GM19193 (cell line): Measurements from ENCODE around the gene NFE2L1.

Source experiments
- POLR2A ChIP-seq: IDR thresholded peaks from 4 replicates; pipeline ENCODE4 v1.6.1; 2011; ENCODE audit not compliant: insufficient read depth, insufficient read length; ENCODE audit errors: extremely low read depth

NFE2L1 gene

GRCh38 chr17:48021934-48022333, 26.2 kb upstream of the NFE2L1 start:
- no peak for TF ChIP-seq POLR2A

DNA sequence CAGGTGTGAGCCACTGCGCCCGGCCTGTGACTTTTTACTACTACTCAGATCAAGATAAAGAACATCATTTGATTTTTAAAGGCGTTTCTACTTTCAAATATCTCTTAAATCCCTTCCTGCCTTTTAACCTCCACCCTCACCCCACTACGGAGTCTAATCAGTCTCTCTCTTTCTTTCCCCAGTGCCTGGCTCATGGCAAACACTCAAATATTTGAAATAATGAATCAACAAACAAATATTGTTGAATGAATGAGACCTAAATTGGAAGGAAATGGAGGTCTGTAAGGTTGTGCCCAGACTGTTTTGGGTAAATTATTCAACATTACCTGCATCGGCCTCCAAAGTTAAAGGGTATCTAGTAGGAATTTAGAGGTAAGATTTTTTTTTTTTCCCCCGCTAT, 25.3 kb upstream of the NFE2L1 start:
- no peak for TF ChIP-seq POLR2A

- no peak for TF ChIP-seq POLR2A
Measured at GRCh38 chr17:48023400-48024148, 24.6 kb upstream of the NFE2L1 start.

DNA sequence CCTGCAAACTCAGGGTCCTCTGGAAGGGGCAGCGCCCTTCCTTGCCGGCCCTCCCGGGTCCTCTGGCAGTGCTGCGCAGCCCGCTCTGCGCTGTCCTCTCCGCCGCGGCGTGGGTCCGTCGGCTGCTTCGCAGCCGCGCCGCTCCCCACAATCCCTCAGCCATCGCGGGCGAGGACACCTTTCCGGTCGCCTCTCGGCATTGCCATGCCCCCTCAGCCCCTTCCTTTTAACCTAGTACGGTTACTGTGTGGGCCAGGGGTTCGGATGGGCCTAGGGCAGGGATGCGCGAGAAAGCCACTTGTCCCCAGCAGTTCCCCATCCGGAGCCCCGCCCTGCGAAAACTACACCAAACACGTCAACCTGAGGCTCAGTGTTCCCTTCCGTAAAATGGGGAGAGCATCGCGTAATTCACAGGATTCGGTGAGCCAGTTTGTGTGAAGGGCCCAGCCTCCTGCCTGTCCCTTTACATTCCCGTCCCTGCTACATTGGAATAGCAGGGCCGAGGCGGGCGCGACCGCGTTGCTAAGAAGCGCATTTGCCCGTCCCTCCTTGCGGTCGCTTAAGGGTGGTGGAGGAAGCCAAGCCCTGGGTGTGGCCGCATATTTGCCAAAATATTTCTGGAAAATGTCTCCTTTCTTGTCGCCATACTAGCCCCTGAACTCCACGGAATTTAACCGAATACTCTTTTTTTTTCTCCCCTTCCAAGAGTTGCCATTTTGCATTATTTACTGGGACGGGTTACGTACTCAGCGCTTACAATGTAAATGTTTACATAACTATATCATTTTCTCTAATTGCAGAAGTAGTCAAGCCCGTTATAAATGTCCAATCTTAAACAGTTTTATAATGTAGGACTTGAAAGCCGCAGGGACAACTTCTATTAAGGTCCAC, 23.8 kb upstream of the NFE2L1 start:
- no peak for TF ChIP-seq POLR2A

- no peak for TF ChIP-seq POLR2A
Measured at GRCh38 chr17:48025040-48025903, 22.9 kb upstream of the NFE2L1 start.

GRCh38 chr17:48025904-48026501, 22.2 kb upstream of the NFE2L1 start:
- TF ChIP-seq POLR2A: no peak

GRCh38 chr17:48026502-48027321, 21.4 kb upstream of the NFE2L1 start:
- no peak for TF ChIP-seq POLR2A

- TF ChIP-seq POLR2A: no peak
Measured at GRCh38 chr17:48027322-48027981, 20.7 kb upstream of the NFE2L1 start.

DNA sequence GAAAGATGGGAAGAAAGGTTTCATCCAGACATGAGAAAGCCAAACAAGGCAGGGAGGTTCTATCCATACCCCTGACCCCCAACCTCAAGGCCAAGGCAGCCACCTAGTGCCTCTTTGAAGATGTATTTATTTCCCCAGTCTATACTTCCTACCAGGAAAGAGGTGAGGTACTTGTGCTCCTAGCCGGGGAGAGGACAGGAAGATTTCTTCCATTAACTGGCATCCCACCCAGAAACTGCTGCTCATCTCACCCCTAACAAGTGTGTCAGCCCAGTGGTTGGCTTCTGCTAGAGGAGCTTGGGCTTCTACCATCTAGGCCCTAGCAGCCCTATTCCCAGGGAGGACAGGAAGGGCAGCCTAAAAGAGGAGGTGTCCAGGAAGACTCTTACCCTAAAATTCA, 19.4 kb upstream of the NFE2L1 start:
- no peak for TF ChIP-seq POLR2A

DNA sequence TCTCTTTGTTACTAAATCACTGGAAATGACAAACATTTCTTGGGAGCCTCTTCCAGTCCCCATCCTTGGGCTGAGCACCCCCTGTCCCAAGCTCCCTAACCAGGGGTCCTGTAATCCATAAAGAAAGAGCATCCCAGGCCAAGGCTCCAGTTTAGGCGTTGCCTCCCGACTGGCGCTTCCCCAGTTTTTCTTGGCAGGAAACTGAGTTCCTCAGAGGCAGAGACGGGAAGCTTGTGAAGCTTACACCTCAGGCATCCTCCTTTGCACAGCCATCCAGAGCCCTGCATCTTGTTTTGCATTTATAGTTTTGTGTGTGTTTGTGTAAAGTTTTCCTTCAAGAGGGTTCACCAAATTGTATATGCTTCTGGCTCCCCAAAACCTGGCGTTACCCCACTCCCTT, 17.6 kb upstream of the NFE2L1 start:
- TF ChIP-seq POLR2A: no peak

DNA sequence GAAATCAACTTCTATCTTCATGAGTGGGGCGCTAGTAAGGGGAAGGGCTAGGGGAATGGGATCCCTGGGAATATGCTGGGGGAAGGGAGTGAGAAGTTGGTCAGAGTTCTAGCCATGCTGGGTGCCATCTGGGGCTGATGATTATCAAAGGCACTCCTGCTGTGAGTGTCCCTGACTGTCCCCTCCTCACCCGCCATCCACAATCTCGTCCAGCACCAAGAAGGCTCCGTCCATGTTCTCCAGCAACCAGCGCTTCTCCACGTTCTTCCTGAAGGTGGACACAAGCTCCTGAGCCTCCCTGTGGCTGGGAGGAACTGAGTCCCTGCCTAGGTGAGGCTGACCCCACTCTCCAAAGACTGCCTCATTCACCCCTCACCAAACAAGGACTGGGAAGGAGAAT, 16.2 kb upstream of the NFE2L1 start:
- no peak for TF ChIP-seq POLR2A

DNA sequence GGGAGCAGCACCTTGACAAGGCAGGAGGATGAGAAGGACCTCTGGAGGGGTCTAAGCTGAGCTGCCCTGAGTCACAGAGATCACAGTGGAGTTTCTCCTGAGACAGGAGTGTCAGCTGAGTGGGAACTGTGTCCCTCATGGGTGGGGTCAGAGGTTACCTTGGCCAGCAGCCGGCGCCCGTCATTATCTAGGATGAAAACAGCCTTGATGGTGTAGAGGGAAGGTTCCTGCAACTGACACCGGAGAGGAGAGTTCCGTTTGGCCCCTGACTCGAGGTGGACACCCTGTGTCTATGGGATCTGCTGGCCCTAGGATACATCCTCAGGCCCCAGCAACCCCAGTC, 11.5 kb upstream of the NFE2L1 start:
- TF ChIP-seq POLR2A: no peak

- no peak for TF ChIP-seq POLR2A
Measured at GRCh38 chr17:48037036-48037837, 10.9 kb upstream of the NFE2L1 start, which contains the start of gene COPZ2. TSS of gene COPZ2 (minus strand) at chr17:48037797. CDS start at chr17:48037777, 20 bp downstream.
